Hematopoietic multipotent progenitor cell treated with erythropoietin and hydrocortisone succinate and interleukin-3 and kit ligand, for 6 days (in vitro differentiated cells): ENCODE results near the gene NEK8.
A peak's percentile ranks its signal among the peaks of the same experiment; 100 is the strongest.
"Not testable (repeated sequence)": the region's sequence is repeated elsewhere in the genome, so short reads cannot be mapped to it uniquely, and the experiment has no call there.

Experiments used
- DNase-seq: peaks from one replicate; pipeline ENCODE4 v3.0.0-alpha.2; 2015

NEK8 gene

GRCh38 chr17:28710861-28711722 lies 17.5 kb upstream of the NEK8 start:
- DNase-seq: peak; percentile 93

- peak; percentile 78 for DNase-seq
These were observed 16.9 kb upstream of the NEK8 start, which contains the start of gene PROCA1 for GRCh38 chr17:28711723-28712031. Gene PROCA1, minus strand, starts transcription at chr17:28711888. Its CDS starts 228 bp downstream, at chr17:28711660.

GRCh38 chr17:28712032-28712704 lies 16.4 kb upstream of the NEK8 start:
- DNase-seq: peak; percentile 80

- no peak for DNase-seq
These were observed 15.7 kb upstream of the NEK8 start for GRCh38 chr17:28712705-28713415.

- DNase-seq: no peak
These were observed 14.3 kb upstream of the NEK8 start for GRCh38 chr17:28714281-28714680.

- DNase-seq: no peak
These were observed 13.4 kb upstream of the NEK8 start for GRCh38 chr17:28715217-28715616.

- DNase-seq: no peak
These were observed 11.6 kb upstream of the NEK8 start for GRCh38 chr17:28716740-28717577.

- peak; percentile 63 for DNase-seq
These were observed 10.8 kb upstream of the NEK8 start, which contains the start of gene RAB34 for GRCh38 chr17:28717578-28718332. Gene RAB34, minus strand, starts transcription at chr17:28717868. Its CDS starts 602 bp downstream, at chr17:28717266.

GRCh38 chr17:28718333-28719020 lies 10.1 kb upstream of the NEK8 start:
- DNase-seq: no peak

GRCh38 chr17:28719021-28719433 lies 9.6 kb upstream of the NEK8 start:
- DNase-seq: no peak

- DNase-seq: peak; percentile 65
These were observed 8.2 kb upstream of the NEK8 start for GRCh38 chr17:28720247-28720996.

GRCh38 chr17:28720997-28721329 lies 7.6 kb upstream of the NEK8 start:
- DNase-seq: not testable (repeated sequence)

GRCh38 chr17:28722417-28723158 lies 6.0 kb upstream of the NEK8 start:
- no peak for DNase-seq

GRCh38 chr17:28723159-28723835 lies 5.3 kb upstream of the NEK8 start:
- DNase-seq: no peak

- not testable (repeated sequence) for DNase-seq
These were observed 4.6 kb upstream of the NEK8 start for GRCh38 chr17:28723836-28724499.

- peak; percentile 40 for DNase-seq
These were observed 4.0 kb upstream of the NEK8 start for GRCh38 chr17:28724500-28725165.

- DNase-seq: peak; percentile 73
These were observed 3.4 kb upstream of the NEK8 start for GRCh38 chr17:28725166-28725659.
